Muscle of back (tissue), 11 donors: ENCODE data around the gene GPR162. TPM values are rescaled to one million over a fixed set of nuclear protein-coding genes. Genes with fewer than 3 reads are reported as not detected.
A peak's percentile ranks its signal among the peaks of the same experiment; 100 is the strongest.

Source experiments
- DNase-seq, 3 donors: peaks; one replicate each; pipeline versions ENCODE4 v3.0.0 to v3.0.0-alpha.2; 2013
- polyA plus RNA-seq, 10 donors: library from polyadenylated mRNA; unstranded; fragments of 120-200 nt; gene quantifications; one replicate each; pipeline ENCODE4 v1.2.1, GENCODE V29; 2013; ENCODE audit not compliant: insufficient read length in 10 of 10

Gene GPR162
- polyA plus RNA-seq, 10 donors = 15.3 to 27.6 (median 17.9) TPM

DNA sequence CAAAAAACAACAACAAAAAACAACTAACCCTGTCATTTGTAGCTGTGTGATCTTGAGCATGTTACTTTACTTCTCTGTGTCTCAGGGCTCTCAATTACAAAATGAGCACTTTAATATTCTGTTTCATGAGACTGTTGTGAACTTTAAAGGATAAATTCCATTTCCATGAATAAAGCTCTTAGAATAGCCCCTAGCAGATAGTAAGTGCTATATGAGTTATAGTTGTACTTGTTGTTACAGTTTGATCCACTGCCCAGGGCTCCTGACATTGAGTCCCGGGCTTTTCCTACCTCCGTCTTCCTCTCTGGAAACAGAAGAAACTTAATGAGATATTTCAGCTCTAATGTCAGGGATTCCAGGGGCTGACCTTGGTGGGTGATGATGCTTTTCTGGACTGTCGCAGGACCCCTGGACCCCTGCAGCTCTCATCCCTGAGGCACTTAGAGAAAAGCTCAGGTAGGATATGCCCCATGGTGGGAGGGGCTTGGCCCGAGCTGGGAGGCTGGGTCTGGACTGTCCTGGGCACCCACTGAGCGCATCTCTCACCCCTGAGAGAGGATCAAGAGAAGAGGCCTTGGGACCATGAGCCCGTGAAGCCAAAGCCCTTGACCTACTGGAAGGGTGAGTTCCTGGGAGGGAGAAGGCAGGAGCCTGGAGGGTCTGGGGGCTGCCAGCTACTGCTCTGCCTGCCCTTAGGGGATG, 11.7 kb downstream of the GPR162 start:
- DNase-seq = no peak

DNA sequence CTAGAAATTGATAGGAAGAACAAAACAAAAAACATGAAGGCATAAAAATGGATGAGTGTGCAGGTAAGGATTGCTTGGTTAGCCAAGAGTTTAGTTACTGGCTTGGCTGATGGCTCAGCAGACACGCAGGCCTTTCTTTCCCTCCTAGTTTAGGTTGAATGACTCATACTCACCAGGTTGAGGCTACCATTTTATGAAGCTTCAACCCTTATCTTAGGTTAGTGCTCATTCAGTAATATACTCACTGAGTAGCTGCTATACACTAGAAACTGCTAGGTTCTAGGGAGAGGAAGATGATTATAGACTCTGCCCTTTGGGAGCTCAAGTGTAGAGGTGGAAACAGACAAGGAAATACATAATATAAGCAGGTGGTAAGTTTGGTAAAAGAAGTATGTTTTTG, 12.6 kb downstream of the GPR162 start:
- DNase-seq = no peak

DNA sequence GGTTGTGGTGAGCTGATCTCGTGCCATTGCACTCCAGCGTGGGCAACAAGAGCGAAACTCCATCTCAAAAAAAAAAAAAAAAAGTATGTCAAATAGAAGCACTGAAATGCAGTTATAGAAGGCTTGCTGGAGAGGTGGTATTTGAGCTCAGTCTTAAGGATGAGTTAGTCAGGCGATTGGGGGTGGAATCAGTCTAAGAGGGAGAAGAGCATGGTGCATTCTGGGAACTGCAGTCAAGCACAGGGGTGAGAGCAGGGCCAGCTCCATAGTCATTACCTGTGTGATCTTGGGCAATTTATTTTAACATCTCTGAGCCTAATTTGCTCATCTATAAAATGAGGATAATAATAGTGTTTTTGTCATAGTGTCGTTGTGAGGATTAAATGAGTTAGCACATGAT, 13.3 kb downstream of the GPR162 start:
- DNase-seq = no peak

DNA sequence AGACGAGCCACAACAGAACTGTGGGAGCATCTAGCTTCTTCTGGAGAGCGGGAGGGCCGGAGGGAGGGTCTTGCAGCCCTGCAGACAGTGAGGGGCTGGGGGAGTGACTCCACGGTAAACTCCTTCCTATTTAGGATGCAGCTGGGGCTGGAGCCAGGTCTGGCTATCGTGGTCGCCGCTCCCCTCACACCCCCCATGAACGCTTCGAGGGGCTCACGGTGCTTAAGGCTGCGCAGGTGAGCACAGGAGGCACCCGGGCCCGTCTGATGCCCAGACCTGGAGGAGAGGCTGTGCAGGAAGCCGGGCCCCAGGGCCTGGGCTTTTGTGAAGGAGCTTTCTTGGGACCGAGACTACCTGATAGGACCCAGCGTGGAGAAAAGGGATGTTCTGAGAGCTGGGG, 15.2 kb downstream of the GPR162 start:
- no peak for DNase-seq

DNA sequence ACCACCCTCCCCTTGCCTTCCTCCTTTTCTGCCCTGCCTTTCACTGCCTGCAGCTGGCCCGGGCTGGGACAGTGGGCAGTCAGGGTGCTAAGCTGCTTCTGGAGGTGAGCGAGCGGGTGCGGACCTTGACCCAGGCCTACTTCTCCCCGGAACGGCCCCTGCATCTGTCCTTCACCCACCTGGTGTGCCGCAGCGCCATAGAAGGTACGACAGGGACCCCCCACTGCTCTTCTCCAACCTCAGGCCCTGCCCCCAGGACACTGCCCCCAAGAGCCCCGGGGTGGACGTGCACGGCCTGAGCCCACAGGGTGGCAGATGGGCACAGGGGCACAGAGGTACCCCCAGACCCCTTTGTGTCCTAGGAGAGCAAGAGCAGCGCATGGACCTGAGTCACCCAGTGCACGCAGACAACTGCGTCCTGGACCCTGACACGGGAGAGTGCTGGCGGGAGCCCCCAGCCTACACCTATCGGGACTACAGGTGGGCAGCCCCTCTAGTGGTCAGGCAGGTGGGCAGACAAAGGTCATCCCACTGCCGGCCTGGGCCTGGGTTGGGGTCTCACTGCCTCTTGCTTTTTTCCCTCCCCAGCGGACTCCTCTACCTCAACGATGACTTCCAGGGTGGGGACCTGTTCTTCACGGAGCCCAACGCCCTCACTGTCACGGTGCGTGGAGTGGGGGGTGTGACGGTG, 15.9 kb downstream of the GPR162 start:
- DNase-seq = no peak

DNA sequence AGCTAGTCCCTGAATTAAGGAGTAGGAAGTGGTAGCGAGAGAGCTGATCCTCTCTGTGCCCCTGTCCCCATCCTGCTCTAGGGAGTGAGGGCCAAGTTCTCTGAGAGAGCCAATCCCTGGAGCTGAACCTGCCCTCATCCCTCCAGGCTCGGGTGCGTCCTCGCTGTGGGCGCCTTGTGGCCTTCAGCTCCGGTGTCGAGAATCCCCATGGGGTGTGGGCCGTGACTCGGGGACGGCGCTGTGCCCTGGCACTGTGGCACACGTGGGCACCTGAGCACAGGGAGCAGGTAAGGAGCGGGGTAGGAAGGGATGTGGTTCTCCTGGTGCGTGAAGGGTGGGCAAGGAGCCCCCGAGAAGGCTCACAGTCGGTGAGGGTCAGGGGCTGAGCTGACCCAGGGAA, 17.2 kb downstream of the GPR162 start:
- DNase-seq = no peak

DNA sequence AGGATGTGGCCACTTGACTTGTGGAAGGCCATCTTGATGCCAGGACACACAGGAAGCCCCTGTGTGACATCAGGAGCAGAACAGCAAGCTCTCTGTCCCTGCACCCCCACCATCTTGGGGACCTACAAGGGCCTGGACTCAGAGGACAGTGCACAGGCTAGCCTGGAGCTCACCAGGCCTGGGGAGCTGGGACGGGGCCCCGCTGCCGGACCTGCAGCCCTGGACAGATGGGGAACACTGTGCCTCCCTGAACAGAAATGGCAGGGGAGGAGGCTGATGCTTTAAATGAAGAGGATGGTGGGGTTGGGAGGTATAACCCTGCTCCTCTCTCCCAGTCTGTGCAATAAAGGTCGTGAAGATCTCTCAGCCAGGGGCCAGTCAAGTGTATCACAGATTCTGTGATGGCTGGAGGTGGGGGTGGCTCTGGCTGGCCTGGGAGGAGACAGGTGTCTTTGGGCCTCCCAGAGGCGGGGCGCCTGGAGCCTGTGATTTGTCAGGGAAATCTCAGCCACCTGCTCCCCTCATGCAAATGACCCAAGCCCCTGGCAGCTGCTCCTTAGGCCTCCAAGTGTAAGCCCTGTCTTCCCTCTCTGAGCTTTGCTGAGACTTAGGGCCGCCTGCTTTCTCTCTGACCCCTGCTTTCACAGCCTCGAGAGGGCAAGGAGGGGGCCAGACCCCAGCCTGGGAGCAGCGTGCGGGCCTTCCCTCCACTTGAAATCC, 18.0 kb downstream of the GPR162 start:
- peak in 2 of 3 donors; percentile 50 to 51 for DNase-seq

DNA sequence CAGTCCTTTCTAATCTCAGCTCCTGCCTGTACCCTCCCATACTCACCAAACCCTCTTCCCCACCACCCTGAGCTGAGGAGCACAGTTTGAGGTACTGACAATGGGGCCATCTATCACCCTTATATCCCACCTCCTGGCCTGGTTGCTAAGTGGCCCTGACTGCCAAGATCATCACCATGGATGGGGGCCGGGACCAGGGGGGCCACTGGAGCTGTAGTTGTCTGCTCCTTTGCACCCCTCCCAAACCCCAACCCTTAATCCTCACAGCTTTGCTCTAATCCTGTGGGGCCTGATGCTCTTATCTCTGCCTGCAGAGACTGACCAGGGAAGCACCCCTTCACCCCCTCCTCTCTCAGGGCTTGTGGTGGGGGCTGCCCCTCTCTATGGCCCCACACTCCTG, 18.7 kb downstream of the GPR162 start:
- no peak for DNase-seq

DNA sequence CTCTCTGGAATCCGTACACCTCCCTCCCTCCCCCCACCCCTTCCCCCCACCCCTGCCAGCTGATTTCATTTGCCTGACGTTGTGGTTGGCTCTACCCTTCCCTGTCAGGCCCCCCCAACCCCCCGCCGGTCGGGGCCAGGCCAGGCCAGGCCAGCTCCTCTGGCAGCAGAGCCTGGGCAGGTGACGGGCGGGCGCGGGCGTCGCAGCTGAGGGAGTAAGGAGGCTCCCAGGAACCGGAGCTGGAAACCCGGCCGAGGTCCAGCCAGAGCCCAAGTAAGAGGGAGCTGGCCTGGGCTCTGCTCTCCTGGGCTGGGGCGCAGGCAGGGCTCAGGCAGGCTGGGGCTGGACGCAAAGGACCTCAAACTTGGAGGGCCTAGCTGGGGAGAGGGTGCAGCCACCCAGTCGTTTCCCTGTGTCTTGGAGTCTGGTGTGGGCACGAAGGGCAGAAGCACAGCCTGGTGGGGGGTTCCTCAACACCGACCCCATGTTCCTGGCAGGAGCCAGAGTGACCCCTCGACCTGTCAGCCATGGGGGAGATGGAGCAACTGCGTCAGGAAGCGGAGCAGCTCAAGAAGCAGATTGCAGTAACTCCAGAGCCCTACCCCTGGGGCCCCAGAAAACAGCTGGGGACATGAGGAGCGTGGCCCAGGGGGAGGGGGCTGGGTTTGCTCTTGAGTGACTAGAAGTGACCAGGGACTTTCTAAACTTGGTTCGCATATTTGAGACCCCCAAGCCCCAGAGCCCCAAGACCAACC, 19.3 kb downstream of the GPR162 start, which contains the start of gene GNB3:
TSS of gene GNB3 (plus strand) at position 165 of the 755 bp plus-strand sequence. CDS start at position 528, 363 bp downstream.
- DNase-seq = no peak

DNA sequence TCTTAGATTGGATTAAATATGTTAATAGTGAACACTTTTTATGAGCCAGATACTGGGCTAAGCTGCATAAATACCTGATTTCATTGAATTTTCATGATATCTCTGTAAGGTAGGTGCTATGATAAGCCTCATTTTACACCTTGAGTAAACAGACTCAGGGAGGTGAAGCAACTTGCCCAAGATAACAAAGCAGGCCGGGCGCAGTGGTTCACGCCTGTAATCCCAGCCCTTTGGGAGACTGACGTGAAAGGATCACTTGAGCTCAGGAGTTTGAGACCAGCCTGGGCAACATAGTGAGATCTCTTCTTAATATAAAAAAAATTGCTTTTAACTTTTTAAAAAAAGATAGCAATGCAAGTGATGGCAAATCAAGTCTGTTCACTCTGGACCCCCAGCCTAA, 20.5 kb downstream of the GPR162 start:
- no peak for DNase-seq

DNA sequence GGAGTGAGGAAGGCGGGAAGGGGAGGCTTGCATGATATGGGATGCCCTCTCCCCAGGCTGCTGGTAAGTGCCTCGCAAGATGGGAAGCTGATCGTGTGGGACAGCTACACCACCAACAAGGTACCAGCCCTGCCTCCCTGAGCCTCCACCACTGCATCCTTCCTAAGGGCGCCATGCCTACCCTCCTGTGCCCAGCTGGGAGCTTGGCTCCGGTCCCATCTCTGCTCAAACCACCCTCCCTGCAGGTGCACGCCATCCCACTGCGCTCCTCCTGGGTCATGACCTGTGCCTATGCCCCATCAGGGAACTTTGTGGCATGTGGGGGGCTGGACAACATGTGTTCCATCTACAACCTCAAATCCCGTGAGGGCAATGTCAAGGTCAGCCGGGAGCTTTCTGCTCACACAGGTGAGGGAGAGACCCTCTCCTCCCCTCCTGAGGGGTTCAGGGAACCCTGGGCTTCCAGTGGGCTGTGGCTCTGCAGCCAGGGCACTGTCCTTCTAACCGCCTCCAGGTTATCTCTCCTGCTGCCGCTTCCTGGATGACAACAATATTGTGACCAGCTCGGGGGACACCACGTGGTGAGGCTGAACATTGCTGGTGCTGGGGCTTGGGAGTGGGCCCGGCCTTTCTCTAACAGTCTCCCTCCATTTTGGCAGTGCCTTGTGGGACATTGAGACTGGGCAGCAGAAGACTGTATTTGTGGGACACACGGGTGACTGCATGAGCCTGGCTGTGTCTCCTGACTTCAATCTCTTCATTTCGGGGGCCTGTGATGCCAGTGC, 21.7 kb downstream of the GPR162 start:
- DNase-seq = no peak

DNA sequence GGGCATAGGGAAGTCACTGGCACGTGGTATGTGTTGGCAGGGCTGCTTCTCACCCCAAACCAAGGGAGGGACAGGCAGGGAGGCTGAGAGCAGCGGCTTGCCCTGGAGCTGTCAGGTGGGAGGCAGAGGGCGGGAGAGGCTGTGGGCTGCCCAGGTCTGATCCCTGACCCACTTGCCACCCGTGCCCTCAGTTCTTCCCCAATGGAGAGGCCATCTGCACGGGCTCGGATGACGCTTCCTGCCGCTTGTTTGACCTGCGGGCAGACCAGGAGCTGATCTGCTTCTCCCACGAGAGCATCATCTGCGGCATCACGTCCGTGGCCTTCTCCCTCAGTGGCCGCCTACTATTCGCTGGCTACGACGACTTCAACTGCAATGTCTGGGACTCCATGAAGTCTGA, 23.8 kb downstream of the GPR162 start:
- DNase-seq = no peak

DNA sequence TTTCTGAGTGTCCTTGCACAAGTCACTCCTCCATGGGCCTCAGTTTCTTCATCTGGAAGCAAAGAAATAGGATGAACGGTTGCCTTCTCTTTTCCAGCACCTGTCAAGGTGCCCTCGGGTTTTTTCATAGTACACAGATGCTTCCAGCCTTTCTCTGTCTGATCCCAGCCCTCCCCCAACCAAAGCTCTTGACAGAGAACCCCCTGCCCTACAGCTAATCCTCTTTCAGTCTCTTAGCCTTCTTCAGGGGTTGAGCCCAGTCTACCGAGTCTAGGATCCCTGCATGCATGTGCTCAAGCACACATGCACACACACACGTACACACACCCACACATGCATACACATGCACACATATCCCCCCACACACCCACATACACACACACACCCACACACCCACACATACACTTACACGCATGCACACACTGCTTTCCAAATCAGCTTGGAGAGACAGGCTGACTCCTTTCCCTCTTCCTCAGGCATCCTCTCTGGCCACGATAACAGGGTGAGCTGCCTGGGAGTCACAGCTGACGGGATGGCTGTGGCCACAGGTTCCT, 24.8 kb downstream of the GPR162 start:
- no peak for DNase-seq

DNA sequence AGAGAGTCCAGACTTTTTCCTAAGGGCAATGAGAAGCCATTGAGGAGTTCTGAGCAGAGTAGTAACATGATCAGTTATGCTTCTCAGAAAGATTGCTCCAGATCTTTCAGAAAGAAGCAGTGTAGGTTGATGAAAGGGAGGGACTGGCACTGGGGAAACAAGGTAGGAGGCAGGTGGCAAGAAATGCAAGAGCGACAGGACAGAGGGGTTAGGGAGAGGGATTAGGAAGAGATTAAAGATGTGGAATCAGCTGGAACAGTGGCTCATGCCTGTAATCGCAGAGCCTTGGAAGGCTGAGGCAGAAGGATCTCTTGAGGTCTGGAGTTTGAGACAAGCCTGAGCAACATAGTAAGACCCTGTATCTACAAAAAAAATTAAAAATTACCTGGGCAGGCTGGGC, 26.1 kb downstream of the GPR162 start:
- DNase-seq = no peak

DNA sequence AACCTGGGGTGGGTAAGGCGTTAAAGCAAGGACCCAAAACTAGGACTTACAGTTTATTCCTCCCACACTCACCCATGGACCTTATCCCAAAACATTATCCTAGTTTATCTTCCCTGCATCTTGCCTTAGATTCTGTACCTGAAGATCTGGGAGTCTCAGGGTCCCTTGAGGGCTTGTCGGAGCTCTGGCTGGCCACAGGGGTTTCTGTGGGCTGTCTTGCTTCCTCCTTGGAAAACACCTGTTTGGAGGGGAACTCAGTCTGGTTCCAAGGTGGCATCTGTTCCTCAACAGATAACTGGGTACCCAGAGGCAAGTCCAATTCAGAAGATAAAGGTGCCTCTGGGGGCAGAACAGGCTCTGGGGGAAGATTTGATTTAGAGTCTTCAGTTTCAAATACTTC, 27.8 kb downstream of the GPR162 start:
- no peak for DNase-seq

DNA sequence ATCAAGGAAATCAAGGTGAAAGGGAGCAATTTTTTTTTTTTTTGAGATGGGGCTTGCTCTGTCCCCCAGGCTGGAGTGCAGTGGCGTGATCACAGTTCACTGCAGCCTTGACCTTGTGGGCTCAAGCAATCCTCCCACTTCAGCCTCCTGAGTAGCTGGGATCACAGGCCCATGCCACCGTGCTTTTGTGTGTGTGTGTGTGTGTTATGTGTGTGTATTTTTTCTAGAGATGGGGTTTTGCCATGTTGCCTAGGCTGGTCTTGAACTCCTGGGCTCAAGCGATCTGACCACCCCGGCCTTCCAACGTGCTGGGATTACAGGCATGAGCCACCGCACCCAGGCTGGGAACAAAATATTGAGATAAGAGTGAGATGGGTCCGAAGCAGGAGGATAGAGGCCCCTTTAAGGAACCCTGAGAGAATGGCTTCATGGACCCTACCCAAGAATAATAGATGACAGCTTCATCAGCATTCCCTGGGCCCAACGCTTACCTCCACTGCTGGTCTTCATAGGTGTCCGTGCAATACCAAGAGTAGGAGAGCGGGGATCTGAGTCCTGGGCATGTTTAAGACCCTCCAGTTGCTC, 28.4 kb downstream of the GPR162 start:
- DNase-seq = no peak

DNA sequence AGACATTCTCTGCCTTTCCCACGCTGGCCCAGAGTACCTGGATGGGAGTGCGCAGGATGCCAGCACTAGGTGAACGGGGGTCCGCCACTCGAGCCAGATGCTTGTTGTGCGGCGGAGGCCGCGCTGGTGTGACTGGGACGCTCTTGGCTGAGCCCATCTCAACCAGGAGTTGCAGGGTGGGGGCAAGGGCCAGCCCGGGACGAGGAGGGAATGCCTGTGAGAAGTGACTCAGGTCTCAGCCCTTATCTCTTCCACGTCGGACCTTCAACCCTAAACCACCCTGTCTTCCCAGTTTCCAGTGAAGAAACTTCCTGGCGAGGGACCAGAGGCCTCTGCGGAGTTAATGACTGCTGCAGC, 29.2 kb downstream of the GPR162 start:
- DNase-seq = no peak

DNA sequence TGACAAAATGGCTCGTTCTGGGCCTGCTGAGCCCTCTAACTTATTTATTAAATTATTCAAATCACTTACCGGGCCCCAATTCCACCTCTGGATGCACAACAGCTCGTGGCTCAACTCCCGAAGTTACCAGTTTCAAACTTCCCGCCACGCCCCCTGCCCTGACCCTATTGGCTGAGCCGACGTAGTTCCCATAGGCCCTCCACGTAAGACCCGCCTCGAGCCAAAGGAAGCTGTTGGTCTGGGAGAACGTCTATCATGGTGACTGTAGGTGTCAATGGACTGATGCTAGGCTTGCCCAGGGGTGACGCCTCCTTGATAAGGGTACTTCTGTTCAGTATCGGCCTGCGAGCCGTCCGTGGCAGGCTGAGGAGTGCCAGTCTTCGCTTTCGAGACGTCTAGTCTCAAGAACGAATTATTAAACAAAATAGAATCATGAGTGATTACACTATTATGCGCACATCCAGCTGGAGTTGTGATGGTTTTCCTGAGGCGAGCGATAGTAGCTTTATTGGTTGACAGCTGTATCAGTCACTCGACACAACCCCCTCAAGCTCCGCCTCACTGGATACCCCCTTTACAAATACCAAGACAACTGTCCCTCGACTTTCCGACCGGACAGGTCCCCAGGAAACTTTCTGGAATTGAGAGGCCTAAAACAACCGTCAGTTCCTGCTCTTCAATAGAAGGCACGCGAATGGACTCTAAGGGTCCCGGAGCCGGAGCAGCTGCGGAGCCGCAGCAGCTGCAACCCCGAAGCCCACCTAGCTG, 29.7 kb downstream of the GPR162 start, which contains the start of gene CDCA3:
TSS of gene CDCA3 (minus strand) at position 134 of the 768 bp plus-strand sequence. CDS start 334 bp downstream, outside the sequence.
- DNase-seq = peak; percentile 95 to 99 (median 98)

DNA sequence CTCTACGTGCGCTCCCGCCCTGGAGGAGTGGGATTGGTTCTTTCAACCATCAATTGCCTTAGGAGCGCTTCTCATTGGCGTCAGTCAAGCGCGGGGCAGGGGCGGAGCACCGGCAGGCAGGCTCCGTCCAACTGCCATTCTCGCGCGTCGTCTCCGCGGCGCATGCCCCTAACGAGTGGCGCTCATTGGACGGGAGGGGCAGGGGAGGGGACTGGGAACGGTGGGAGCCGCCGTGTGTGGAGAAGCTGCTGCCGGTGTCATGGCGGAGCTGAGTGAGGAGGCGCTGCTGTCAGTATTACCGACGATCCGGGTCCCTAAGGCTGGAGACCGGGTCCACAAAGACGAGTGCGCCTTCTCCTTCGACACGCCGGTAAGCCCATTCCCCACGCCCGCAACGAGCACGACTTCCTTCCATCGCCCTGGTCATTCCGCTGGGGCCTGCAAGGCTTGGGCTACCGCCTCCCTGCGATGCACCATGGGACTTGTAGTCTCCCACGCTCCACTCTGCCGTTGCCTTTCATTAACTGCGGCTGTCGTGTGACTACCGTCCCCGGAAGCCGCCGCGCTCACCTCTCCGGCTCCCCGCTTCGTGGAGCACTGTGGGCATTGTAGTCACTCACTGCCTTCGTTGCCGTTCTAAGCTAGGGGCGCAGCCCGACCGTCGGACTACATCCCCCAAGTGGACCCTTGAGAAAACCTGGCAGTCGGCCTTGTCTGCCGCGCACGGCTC, 30.5 kb downstream of the GPR162 start, which contains the start of gene USP5:
TSS of gene USP5 (plus strand) at position 230 of the 730 bp plus-strand sequence. CDS start at position 260, 30 bp downstream.
- peak; percentile 99 to 100 (median 100) for DNase-seq
